HG03108 (cell line): ENCODE data around the gene ATP10D.

Experiments used
- ATAC-seq: cut with Tn5 transposase; IDR thresholded peaks from one replicate; pipeline ENCODE4 v1.9.1; 2021; ENCODE audit warnings: moderate library complexity; ENCODE audit not compliant: unreplicated experiment

Gene ATP10D

DNA sequence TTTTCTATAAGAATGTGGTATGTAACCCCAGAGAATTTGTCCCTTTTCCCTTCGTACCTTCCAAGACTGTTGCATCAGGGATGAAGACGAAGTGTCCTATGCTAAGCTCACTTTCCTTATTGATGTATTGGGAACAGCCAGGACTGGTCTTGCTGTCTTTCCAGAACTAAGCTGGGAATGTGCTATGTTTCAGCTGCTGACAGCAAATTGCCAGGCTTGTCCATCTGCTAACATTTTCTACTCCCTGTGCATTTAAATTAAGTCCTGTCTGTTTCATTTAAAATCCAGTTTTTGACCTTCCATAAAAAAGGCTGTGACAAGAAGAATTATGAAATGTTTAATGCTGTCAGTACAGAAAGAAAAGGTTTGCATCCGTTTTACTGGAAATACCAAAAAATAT, 87.9 kb downstream of the ATP10D start:
- no peak for ATAC-seq

DNA sequence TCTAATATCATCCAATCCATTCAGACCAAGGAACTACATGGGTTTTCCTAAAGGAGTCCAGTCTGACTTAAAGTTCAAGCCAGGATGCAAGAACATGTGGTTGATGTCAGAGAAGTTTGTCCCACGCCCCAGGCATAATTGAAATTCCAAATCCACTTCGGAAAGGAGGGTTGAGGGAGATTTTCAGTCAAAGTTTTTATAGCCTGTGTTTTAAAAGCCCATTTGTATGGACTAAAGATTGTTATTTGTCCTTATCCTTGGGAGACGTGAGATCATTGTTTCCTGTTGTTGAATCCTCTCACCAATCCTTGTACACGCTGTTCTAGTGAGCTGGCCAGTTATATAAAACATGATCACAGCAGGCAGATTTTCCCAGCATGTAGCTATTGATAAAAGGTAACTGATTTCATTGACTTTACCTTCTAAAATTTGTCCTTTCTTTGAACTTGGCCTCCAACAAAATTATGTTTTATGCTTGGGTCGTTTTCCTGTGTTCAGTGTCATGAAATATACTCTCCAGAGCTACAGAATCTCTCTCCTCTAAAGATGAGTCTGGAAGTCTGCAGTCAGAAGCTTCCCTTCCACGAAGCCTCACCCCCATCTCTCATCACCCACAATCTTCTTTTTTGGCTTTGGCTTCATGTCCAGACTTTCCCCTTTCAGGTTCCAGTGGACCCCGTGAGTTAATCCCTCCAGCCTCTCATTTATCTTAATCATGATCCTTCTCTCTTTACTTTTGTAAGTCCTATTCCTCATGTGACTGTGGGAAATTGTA, 92.9 kb downstream of the ATP10D start:
- no peak for ATAC-seq

DNA sequence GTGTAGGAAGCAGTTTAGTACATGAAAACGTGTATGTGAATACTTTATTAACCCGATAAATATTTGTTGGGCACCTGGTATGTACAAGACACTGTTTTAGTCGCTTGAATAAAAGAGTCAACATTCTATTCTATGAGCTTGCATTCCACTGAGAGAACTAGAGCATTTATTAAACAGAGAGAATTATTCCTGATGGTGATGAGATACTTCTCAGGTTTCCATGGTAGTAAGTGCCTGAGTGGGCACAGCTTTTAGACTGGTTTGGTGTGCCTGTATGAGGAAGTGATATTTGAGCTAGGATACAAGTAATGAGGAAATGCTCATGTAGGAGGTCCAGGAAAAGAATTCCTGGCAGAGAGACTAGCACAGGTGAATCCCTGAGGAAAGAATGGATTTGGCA, 94.2 kb downstream of the ATP10D start:
- no peak for ATAC-seq

DNA sequence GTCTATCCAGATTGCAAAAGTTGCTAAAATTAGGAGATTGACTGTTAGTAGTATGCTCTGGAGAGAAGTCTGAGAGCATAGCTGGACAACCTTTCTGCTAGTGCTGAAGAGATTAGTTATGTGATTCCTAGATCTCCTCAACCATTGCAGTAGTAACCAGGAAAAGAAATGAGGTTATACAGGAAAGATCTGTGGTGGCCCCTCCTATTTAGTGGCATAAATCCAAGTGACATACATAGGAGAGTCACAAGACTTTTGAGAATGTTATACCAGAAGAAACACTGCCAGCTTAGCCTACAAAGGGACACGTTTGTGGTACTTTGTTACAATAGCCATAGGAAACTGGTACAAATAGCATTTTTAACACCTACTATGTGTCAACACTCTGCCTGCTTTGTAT, 105.2 kb downstream of the ATP10D start:
- no peak for ATAC-seq

DNA sequence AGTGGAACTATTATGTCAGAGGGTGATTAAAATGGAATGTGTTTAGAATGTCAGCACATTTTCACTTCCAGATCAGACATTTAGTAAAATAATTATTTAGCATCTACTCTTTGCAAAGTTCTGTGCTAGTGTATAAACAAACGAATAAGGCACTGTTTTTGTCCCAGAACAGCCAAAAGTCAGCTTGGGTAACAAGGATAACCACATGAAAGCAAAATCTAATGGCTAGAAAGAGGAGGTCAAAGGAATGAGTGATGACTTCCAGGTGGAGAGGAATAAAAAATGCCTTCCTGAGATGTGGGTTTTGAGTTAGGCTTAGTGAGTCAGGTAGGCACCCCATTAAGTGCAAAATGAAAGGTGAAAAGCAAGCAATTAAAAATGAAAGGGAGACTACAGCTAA, 112.6 kb downstream of the ATP10D start:
- no peak for ATAC-seq

DNA sequence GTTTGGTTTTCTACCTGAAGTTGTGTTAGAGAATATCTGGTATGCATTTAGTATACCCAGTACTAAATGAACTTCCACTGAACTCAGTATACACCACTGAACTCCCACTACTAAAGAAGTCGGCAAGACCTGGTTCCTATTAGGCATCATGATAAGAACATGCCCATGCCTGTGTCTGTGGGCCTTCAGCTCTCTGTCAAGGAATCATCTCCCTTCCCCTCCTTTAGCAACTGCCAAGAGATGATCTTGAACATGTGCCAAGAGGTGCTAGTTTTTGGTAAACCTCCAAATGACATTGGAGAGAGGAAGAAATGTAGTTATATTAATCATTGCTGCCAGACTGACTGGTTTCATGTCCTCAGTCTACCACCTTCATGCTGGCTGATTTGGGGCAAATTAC, 113.2 kb downstream of the ATP10D start:
- ATAC-seq, result no peak

DNA sequence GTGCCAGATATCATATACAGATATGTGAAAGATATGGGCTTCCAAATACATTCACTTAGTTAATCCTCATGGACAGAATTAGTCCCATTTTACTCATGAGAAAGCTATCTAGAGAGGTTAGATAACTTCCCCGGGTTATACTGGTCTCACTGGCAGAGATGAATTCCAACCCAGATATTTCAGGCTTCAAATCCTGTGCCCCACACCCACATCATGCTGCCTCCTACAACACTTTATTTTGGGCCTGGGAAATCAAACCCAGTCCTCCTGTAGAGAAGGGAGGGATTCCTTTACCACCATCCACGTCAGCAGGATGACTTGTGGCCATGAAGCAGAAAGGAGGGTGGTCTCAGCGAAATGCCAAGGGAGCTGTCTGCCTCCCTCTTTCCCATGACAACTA, 113.8 kb downstream of the ATP10D start:
- no peak for ATAC-seq

DNA sequence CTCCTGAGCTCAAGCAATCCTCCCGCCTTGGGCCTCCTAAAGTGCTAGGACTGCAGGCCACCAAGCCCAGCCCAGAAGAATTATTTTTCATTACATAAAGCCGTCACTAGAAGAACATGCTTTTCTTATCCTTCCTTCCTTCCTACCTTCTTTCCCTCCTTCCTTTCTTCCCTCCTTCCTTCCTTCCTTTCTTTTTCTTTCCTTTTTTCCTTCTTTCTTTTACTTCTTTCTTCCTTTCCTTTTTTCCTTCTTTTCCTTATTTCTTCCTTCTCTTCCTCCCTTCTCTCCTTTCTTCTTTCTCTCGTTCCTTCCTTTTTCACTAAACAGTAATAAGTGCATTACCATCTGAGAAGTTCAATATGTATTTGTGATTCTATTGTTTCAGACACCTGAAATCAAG, 121.4 kb downstream of the ATP10D start:
- ATAC-seq, result no peak

DNA sequence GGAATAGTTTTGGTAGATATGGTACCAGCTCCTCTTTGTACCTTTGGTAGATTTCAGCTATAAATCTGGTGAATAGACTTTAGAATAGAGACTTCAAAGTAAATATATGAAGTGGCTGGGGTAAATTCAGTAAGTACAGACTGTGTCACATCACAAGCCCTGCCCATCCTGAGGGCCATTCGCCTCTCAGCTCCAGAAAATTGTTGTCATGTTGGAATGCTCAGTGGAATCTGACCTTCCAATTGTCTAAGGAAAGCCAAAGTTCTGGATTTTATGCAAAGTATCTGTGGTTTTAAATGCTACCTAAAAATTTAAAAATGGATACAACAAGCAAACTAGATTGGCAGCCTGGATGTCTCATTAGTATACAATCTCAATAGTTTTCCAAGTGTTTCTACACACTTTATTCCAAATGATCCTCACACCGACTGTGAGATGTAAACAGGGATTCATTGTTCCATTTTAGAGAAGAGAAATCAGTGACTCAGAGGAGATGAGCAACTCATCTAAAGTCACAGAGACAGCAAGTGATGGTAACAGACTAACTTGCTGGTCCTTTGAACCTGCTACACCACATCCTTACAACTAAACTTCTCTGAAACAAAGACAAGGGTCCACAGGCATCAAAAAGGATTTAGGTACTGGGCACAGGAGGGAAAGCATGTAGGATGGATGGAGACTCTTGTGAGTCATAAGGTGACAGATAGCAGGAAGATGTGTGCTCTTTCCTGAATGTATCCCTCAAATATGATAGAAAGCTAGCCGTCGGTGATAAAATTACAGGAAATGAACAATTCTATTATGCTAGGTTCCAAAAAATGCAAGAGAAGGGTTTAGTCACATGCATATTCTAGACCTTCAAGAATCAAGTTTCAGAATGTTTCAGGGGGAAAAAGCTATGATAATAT, 127.3 kb downstream of the ATP10D start:
- ATAC-seq, result no peak

DNA sequence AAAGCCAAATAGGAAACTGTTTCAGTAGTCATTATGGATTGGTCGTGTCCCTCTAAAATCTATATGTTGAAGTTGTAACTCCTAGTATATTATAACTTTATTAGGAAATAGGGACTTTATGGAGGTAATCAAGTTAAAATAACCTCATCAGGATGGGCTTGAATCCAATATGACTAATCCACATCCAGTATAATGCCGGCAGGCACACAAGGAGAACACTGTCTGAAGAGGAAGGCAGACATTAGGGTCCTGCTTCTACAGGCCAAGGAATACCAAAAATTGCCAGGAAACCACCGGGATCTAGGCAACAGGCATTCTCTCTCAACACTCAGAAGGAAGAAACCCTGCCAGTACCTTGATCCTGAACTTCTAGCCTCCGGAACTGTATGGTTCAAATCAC, 130.3 kb downstream of the ATP10D start:
- no peak for ATAC-seq

DNA sequence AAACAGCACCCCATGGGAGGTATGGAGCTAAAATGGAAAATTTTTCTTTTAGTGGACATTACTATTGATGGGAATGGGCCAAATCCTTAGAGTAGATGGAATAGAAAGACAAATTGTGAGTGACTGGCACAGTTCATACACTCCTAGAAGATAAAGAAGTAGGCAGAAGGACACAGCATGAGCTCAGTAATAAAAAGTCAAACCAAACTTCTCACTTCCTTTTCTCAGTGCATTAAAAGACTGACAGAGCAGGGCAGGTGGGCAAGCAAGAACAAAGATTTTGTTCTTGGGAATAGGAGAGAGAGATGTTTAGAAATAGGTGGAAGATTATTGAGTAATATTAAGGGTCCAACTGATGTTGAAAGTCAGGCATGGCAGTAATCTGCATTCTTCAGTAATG, 132.5 kb downstream of the ATP10D start:
- no peak for ATAC-seq

DNA sequence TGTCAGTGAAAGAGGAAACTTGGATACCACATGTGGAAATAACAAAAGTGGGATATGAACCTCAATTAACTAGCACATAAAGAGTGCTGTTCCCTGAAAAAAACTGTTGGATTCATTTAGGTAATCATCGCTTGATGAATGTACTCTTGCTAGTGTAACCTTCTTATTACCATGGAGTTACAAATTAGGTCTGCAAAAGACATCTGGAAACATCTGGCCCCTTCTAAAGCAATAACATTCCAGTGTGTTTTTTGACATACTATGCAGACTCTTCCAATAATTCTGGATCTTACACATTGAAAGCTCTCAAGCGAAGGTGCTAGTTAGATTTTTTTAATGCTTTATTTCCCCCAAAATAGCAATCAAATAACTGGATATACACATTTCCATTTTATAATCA, 134.6 kb downstream of the ATP10D start:
- ATAC-seq, result no peak

DNA sequence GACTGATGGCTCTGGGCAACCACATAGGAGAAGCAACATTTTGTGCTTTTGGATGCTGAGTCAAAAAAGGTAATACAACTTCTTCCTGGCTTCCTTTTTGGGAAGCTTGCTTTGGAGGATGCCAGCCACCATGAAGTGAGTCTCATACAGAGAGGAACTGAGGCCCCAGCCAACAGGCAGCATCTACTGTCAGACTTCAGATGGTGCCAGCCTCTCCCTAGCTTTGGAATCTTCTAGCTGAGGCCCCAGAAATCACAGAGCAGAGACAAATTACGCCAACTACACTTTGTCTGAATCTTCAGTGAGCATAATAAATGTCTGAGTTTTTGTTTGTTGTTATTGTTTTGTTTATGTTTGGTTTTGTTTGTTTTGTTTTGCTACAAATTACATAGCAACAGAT, 136.1 kb downstream of the ATP10D start:
- no peak for ATAC-seq

DNA sequence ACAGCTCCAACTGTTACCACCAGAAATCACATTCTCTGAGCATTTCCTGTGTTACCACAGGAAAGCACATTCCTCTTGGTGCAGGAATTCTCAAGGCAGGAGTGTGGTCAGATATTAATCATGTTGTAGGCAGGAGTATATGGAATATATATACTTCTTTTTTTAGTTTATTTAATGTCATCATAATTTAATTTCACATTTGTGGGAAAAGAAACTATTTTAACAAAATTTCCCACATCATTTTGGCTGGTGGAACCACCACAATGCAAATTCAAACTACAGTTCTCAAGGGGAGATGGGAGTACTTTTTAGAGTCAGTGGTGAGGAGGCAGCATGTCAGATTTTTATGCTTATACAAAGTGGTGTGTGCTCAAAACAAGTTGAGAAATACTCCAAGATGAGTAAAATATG, 139.0 kb downstream of the ATP10D start:
- no peak for ATAC-seq

DNA sequence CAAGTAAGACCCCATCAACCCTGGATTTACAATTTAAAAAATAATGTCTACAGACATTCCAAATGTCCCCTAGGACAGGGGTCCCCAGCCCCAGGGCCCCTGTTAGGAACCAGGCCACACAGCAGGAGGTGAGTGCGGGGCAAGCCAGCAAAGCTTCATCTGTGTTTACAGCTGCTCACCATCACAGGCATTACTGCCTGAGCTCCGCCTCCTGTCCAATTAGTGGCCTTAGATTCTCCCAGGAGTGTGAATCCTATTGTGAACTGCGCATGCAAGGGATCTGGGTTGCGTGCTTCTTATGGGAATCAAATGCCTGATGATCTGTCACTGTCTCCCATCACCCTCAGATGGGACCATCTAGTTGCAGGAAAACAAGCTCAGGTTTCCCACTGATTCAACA, 146.1 kb downstream of the ATP10D start:
- no peak for ATAC-seq

DNA sequence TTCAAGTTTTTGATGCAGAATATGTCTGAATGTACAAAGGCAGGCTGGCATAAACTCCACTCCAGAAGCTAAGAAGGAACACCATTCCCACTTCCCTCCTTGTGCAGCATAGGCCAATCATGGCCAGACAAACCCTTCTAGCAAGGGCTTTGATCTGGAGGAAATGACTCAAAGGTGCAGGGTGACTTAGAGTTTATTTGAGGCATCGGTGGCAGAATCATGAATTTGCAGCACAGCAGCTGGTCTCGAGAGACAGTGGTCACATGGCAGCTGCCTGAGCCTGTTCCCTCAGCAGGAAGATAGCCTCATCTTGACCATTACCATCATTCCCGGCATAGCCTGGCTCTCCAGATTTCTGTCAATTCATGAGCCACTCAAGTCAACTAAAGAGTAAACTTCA, 154.5 kb downstream of the ATP10D start:
- no peak for ATAC-seq

DNA sequence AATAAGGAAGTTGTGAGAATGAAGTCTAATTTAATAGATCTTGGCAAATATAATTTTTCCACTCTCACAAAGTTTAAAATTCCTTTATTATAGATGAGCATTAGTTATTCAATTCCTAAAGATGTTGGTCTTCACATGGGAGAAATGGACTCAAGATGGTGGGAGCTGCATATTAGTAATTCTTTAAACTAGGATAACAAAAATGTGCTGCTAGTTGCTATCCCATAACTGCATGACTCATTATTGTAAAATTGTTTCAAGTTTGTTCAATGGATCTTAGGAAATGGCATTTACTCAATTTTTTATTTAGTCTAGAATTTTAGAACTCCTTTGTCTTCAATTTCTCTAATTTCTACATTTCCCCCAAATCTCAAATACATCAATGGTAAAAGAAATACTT, 155.8 kb downstream of the ATP10D start:
- no peak for ATAC-seq

DNA sequence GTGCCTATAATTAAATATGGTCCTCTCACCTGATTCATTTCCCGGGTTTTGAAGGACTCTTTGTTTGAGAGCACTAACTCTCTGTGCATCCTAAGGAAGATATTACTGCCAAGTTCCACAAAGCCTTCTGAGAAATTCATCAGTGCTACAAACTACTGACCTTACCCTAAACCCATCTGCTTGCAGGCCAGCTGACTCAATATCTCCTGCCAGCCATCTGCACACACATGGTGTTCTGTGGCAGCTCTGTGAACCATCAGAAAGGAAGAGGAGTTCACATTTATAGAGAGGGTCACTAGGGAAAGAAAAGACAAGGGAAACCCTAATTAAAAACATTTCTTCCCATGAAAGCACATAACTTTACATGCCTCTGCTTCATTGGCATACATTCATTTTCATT, 156.7 kb downstream of the ATP10D start:
- no peak for ATAC-seq

DNA sequence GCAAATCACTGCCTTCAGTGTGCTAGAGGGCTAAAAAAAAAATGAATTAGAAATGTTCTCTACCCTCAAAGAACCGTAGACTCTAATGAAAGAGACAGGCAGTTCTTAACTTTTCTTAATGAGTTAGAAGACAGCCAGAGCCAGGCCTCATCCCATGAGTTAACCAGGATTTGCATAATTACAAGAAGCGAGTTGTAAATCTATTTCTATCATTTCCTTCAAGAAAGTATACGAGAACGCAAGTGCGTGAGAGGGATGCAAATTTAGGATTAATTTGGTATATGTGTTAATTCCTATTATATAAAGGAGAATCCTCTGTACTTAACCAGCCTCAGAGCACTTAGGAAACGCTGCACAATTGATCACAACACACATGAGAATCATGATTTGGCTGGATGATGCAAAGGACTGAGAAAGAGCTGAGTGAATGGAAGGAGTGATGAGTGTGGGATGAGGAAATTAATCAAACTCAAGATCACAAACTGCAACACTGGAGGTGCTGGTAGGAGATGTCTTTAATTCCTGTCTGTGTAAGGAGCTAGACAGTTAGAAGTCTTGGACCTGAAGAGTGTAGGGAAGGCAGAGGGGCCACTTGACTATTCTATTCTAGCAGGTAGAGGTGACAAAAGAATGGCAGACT, 157.2 kb downstream of the ATP10D start:
- no peak for ATAC-seq
